Esophagus muscularis mucosa (tissue), 4 donors: ENCODE results near the gene TMCO4. TPM values are rescaled to one million over a fixed set of nuclear protein-coding genes. Genes with fewer than 3 reads are reported as not detected.

Experiments used
- DNase-seq: peaks from one replicate; pipeline ENCODE4 v3.0.0-alpha.2; 2017; ENCODE audit errors: extremely low spot score
- H3K27ac ChIP-seq, 4 donors: fragments of 200-600 bp; sonication (generic); replicated peaks in 1 of 4; 1 replicate in 3 of 4; 2 replicates in 1 of 4; pipeline ENCODE4 v1.5.1; 2016 to 2019; ENCODE audit warnings: mild to moderate bottlenecking in 1 of 4
- H3K27me3 ChIP-seq, 4 donors: fragments of 200-600 bp; sonication (generic); one replicate each; pipeline versions ENCODE4 v1.5.1 to v1.6.0; 2016 to 2019
- H3K36me3 ChIP-seq, 4 donors: fragments of 200-600 bp; sonication (generic); one replicate each; pipeline ENCODE4 v1.5.1; 2016 to 2019
- H3K4me1 ChIP-seq, 4 donors: fragments of 200-600 bp; sonication (generic); one replicate each; pipeline ENCODE4 v1.5.1; 2016 to 2019
- H3K4me3 ChIP-seq, 4 donors: fragments of 200-600 bp; sonication (generic); 1 replicate in 2 of 4; 2 replicates in 2 of 4; pipeline ENCODE4 v1.5.1; 2016 to 2019; ENCODE audit warnings: mild to moderate bottlenecking in 4 of 4, moderate library complexity in 1 of 4
- H3K9me3 ChIP-seq, 4 donors: fragments of 200-600 bp; sonication (generic); 1 replicate in 3 of 4; 2 replicates in 1 of 4; pipeline ENCODE4 v1.5.1; 2016 to 2019
- EP300 ChIP-seq: sonication (generic); formaldehyde crosslinking; IDR thresholded peaks from one replicate; pipeline ENCODE4 v1.6.1; 2017; ENCODE audit warnings: antibody characterized with exemption
- POLR2A ChIP-seq: fragments of 450-650 bp; IDR thresholded peaks from one replicate; pipeline ENCODE4 v1.6.1; 2017; ENCODE audit warnings: antibody characterized with exemption, moderate library complexity, mild to moderate bottlenecking, low read depth
- POLR2AphosphoS5 ChIP-seq, 2 donors: sonication (generic); formaldehyde crosslinking; IDR thresholded peaks; one replicate each; pipeline ENCODE4 v1.6.1; 2017; ENCODE audit warnings: antibody characterized with exemption in 2 of 2
- WGBS: methylation state at CpG from one replicate; pipeline ENCODE4 v1.1.5; 2018; 5-methylcytosine and 5-hydroxymethylcytosine counted together
- intact Hi-C: fragments of 100-400 bp; cut with DNase I; formaldehyde crosslinking; loops from one replicate; pipeline ENCODE4 v1.15.1; 2023
- total RNA-seq, 4 donors: library from RNA; depleted of rRNA; stranded (reverse); fragments of >200 nt; gene quantifications; one replicate each; pipeline versions ENCODE4 v1.1.0 to v1.2.1, GENCODE V29; 2016
- TF ChIP-seq, protein P1 (sequence below), 3 experiments: fragments of 200-600 bp in 2 of 3; fragments of 450-650 bp in 1 of 3; sonication (generic) in 2 of 3; IDR thresholded peaks; one replicate each; pipeline ENCODE4 v1.5.1; 2017 to 2019; ENCODE audit warnings: antibody characterized with exemption in 3 of 3, mild to moderate bottlenecking in 2 of 3, moderate library complexity in 1 of 3

Gene TMCO4
- total RNA-seq, 4 donors from 2014 or later, result 20.8 to 34.4 (median 25.8) TPM

DNA sequence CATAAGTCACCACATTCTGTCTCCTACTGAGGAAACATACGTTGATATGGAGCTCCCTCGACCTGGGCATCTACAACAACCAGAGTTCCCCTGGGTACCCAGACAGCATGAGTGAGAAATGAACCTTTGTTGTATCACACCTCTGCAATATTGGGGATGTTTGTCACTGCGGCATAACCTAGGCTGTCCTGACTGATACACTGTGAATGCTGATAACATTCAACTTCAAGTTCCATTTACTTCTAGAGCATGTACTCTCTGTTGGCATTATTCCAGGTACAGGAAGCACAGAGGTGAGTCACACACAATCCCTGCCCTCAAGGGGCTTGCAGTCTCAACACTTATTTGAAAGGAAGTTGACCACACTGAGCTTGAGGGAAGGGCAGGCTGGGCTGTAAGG is 69.5 kb downstream of the TMCO4 start:
- TF ChIP-seq POLR2AphosphoS5 (IDR thresholded peaks at IDR 0.05) (no peak), POLR2A (no peak), EP300 (no peak)
- TF ChIP-seq, protein P1, sequence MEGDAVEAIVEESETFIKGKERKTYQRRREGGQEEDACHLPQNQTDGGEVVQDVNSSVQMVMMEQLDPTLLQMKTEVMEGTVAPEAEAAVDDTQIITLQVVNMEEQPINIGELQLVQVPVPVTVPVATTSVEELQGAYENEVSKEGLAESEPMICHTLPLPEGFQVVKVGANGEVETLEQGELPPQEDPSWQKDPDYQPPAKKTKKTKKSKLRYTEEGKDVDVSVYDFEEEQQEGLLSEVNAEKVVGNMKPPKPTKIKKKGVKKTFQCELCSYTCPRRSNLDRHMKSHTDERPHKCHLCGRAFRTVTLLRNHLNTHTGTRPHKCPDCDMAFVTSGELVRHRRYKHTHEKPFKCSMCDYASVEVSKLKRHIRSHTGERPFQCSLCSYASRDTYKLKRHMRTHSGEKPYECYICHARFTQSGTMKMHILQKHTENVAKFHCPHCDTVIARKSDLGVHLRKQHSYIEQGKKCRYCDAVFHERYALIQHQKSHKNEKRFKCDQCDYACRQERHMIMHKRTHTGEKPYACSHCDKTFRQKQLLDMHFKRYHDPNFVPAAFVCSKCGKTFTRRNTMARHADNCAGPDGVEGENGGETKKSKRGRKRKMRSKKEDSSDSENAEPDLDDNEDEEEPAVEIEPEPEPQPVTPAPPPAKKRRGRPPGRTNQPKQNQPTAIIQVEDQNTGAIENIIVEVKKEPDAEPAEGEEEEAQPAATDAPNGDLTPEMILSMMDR (IDR thresholded peaks at IDR 0.05), result no peak
- Histone ChIP-seq H3K36me3 (peaks cover 15 to 82% (median 39%) of the 10 kb centered on the region in 4 donors), H3K4me1 (peaks cover 4 to 14% (median 11%) of the 10 kb centered on the region in 4 donors), H3K27ac (no peak overlapping the region), H3K4me3 (no peak overlapping the region), H3K27me3 (no peaks in the 10 kb centered on the region), H3K9me3 (peaks cover 0 to 5% (median 0%) of the 10 kb centered on the region in 4 donors)
- DNase-seq, result no peak
- 95% methylated on average over 3 of the region's 3 CpGs for WGBS
- intact Hi-C loops, result no loop called here

DNA sequence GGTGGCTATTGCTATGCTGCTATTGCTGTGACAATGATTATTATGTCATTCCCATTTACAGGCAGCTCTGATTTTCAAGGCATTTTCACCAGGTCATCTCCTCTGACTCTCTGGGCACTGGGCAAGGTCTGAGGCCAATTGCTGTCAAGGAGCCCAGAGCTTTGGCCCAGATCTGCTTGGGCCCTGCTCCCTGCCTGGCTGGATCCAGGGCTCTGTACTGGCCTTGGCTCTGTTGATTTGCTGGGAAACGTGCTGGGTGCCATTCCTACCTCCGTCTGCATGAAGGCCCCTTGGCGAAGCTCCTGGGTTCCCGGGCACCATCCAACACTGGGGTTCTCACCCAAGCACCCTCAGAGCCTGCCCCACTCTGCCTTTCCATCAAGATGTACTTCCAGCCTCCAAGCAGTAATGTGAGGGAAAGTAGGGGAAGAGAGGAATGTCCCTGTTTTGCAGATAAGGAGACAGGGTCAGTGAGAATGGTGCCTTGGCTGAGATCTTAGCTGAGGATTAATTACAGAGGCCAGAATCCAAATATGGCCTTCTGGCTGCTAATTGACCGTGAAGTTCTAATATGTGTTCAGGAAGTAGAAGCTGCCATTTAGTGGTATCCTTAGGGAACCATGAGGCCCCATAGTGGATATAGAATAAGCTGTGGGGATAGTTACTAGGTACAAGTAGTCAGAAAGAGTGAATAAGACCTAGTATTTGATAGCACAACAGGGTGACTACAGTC is 71.1 kb downstream of the TMCO4 start:
- Histone ChIP-seq H3K4me1 (no peaks in the 10 kb centered on the region), H3K27me3 (no peaks in the 10 kb centered on the region), H3K27ac (no peak overlapping the region), H3K9me3 (peaks cover 0 to 5% (median 0%) of the 10 kb centered on the region in 4 donors), H3K36me3 (peaks cover 19 to 92% (median 43%) of the 10 kb centered on the region in 4 donors), H3K4me3 (no peak overlapping the region)
- TF ChIP-seq EP300 (no peak), POLR2AphosphoS5 (IDR thresholded peaks at IDR 0.05) (no peak), POLR2A (no peak)
- TF ChIP-seq, protein P1 (IDR thresholded peaks at IDR 0.05), result no peak
- no peak for DNase-seq
- WGBS, result 93% methylated on average over 4 of the region's 5 CpGs
- intact Hi-C loops, result no loop called here

DNA sequence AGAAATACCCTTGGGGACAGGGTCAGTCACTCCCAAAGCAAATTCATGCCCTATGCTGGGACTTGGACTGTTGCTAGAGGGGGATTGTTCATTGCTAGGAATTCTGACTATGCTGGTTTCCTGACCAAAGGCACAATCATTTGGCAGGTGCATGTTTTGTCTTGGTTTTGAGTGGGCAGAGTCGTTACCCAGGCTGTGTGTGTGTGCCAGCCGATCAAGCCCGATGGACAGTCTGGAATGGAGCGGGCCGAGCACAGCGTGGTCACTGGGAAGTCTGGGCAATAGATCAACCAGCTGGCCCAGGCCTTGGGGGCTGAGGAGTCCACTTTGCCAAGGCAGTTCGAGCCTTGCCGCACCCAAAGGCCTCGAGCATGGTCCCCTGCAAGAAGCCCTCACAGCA is 74.1 kb downstream of the TMCO4 start:
- DNase-seq, result no peak
- 94% methylated on average over 7 of the region's 9 CpGs for WGBS
- Histone ChIP-seq H3K4me1 (peaks cover 0 to 8% (median 7%) of the 10 kb centered on the region in 4 donors), H3K9me3 (peaks cover 0 to 5% (median 0%) of the 10 kb centered on the region in 4 donors), H3K36me3 (peaks cover 14 to 81% (median 34%) of the 10 kb centered on the region in 4 donors), H3K27me3 (no peaks in the 10 kb centered on the region), H3K27ac (no peak overlapping the region), H3K4me3 (no peak overlapping the region)
- no peak for TF ChIP-seq POLR2AphosphoS5 (IDR thresholded peaks at IDR 0.05)
- TF ChIP-seq, protein P1 (IDR thresholded peaks at IDR 0.05), result no peak
- TF ChIP-seq EP300, result no peak
- TF ChIP-seq POLR2A, result no peak
- intact Hi-C loops, result no loop called here

DNA sequence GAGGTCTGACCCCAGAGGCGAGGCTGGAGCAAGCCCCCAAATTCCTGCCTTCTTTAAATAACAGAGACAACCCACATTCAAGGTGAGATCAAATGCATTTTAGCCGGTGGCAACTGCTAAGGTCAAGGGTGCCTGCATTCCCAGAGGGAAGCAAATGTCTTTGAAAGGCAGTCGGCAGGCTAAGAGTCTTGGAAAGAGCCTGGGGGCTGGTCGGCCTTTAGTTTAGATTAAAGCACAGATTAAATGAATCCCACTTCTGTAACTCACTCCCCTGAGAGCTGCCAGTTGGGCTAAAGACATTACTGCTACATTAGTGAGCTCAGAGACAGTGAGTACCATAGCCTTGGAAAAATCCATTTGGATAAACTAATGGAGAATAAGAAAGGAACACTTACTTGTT is 75.8 kb downstream of the TMCO4 start:
- DNase-seq, result no peak
- 60% methylated on average over 4 of the region's 4 CpGs for WGBS
- TF ChIP-seq POLR2A, result no peak
- TF ChIP-seq, protein P1 (IDR thresholded peaks at IDR 0.05), result no peak
- TF ChIP-seq EP300, result no peak
- TF ChIP-seq POLR2AphosphoS5 (IDR thresholded peaks at IDR 0.05), result no peak
- intact Hi-C loops, result no loop called here
- Histone ChIP-seq H3K4me3 (no peak overlapping the region), H3K36me3 (peaks cover 14 to 65% (median 29%) of the 10 kb centered on the region in 4 donors), H3K27ac (no peak overlapping the region), H3K9me3 (no peaks in the 10 kb centered on the region), H3K4me1 (peaks cover 0 to 13% (median 11%) of the 10 kb centered on the region in 4 donors), H3K27me3 (no peaks in the 10 kb centered on the region)
